K562 (cell line): ENCODE measurements around the gene OSBPL10.

Experiments used
- CTCF ChIP-seq, 3 experiments: IDR thresholded peaks in 2 of 3; conservative IDR thresholded peaks in 1 of 3; 2 replicates each; pipeline ENCODE4 v1.5.1; 2011 to 2012; ENCODE audit warnings: low read length in 3 of 3, mild to moderate bottlenecking in 3 of 3, control low read depth in 2 of 3, improper control_type of control experiment in 1 of 3, inconsistent platforms in 1 of 3, low read depth in 1 of 3, mixed read lengths in 1 of 3, moderate library complexity in 1 of 3; ENCODE audit not compliant: insufficient read depth in 2 of 3
- EP300 ChIP-seq: IDR thresholded peaks from 2 replicates; pipeline ENCODE4 v1.6.1; 2012; ENCODE audit warnings: low read length, improper control_type of control experiment
- EZH2 ChIP-seq: IDR thresholded peaks from 2 replicates; pipeline ENCODE4 v1.6.1; 2012; ENCODE audit warnings: low read depth, mild to moderate bottlenecking, inconsistent platforms, low read length, borderline replicate concordance
- FOS ChIP-seq: IDR thresholded peaks from 3 replicates; pipeline ENCODE4 v1.6.1; 2011; ENCODE audit not compliant: insufficient read length; ENCODE audit errors: extremely low read depth
- MGA ChIP-seq: fragments of 450-650 bp; IDR thresholded peaks from 2 replicates; pipeline ENCODE4 v1.6.1; 2016; ENCODE audit warnings: mild to moderate bottlenecking, moderate library complexity
- NONO ChIP-seq, 2 experiments: fragments of 200-400 bp in 1 of 2; fragments of 450-650 bp in 1 of 2; formaldehyde crosslinking in 1 of 2; IDR thresholded peaks; 2 replicates each; pipeline ENCODE4 v1.6.1; 2017; ENCODE audit warnings: low read depth in 2 of 2, mild to moderate bottlenecking in 2 of 2, moderate library complexity in 2 of 2, low read length in 1 of 2
- SMARCB1 ChIP-seq: IDR thresholded peaks from 2 replicates; pipeline ENCODE4 v1.6.1; 2011; ENCODE audit warnings: improper control_type of control experiment, low read depth; ENCODE audit not compliant: insufficient read length
- ZBTB11 ChIP-seq, 3 experiments: fragments of 200-800 bp in 1 of 3; fragments of 250-450 bp in 1 of 3; fragments of 450-650 bp in 1 of 3; sonication (Bioruptor Pico) in 1 of 3; sonication (Bioruptor generic) in 1 of 3; formaldehyde crosslinking in 1 of 3; IDR thresholded peaks; 2 replicates each; pipeline versions ENCODE4 v1.6.1 to v1.8.0; 2016 to 2022; ENCODE audit warnings: mild to moderate bottlenecking in 2 of 3, missing genetic modification characterization in 2 of 3, missing compliant biosample characterization in 1 of 3, moderate library complexity in 1 of 3
- ZNF408 ChIP-seq: fragments of 250-450 bp; sonication (Bioruptor Pico); IDR thresholded peaks from 2 replicates; pipeline ENCODE4 v1.4.0; 2020; ENCODE audit warnings: low read depth, mild to moderate bottlenecking, moderate library complexity
- ZNF583 ChIP-seq: fragments of 250-450 bp; sonication (Bioruptor Pico); IDR thresholded peaks from 2 replicates; pipeline ENCODE4 v1.4.0; 2020

GRCh38 chr3:32009101-32009500, 28.0 kb upstream of the OSBPL10 start:
- TF ChIP-seq ZNF583 (CRISPR knock-in tag) (no peak), MGA (no peak), EZH2 (no peak), EP300 (no peak), SMARCB1 (no peak), CTCF (IDR thresholded peaks at IDR 0.05 in 2 of 3, conservative IDR thresholded peaks at IDR 0.05 in 1 of 3; ENCODE audit: insufficient read depth in 2 of 3, low read depth in 1 of 3, low read length in 3 of 3) (no peak), ZNF408 (CRISPR knock-in tag) (no peak), FOS (no peak), ZBTB11 (CRISPR knock-in tag; IDR thresholded peaks at IDR 0.05) (no peak), NONO (IDR thresholded peaks at IDR 0.05; ENCODE audit: low read depth in 2 of 2, low read length in 1 of 2) (no peak)
